PC-9 (cell line): ENCODE measurements around the gene LYRM9.

ENCODE experiments used
- CTCF ChIP-seq: fragments of 200-600 bp; sonication (generic); conservative IDR thresholded peaks from 2 replicates; pipeline ENCODE4 v1.6.1; 2017; ENCODE audit warnings: mixed run types, antibody characterized with exemption, mild to moderate bottlenecking, moderate library complexity
- EZH2 ChIP-seq: fragments of 200-600 bp; sonication (generic); IDR thresholded peaks from 2 replicates; pipeline ENCODE4 v1.8.0; 2017; ENCODE audit warnings: antibody characterized with exemption, low read depth

GRCh38 chr17:27940503-27941428 is 47.6 kb upstream of the LYRM9 start:
- TF ChIP-seq CTCF (no peak), EZH2 (no peak)
